ENCODE results near the gene PARVB.

GRCh38 chr22:44188316-44188715 lies 164.2 kb downstream of the PARVB start:
- TF ChIP-seq, protein P1, sequence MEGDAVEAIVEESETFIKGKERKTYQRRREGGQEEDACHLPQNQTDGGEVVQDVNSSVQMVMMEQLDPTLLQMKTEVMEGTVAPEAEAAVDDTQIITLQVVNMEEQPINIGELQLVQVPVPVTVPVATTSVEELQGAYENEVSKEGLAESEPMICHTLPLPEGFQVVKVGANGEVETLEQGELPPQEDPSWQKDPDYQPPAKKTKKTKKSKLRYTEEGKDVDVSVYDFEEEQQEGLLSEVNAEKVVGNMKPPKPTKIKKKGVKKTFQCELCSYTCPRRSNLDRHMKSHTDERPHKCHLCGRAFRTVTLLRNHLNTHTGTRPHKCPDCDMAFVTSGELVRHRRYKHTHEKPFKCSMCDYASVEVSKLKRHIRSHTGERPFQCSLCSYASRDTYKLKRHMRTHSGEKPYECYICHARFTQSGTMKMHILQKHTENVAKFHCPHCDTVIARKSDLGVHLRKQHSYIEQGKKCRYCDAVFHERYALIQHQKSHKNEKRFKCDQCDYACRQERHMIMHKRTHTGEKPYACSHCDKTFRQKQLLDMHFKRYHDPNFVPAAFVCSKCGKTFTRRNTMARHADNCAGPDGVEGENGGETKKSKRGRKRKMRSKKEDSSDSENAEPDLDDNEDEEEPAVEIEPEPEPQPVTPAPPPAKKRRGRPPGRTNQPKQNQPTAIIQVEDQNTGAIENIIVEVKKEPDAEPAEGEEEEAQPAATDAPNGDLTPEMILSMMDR (IDR thresholded peaks at IDR 0.05), result no peak
- no peak for TF ChIP-seq EZH2phosphoT487 (IDR thresholded peaks at IDR 0.05)

All from neural progenitor cell (in vitro differentiated cells).